Measurements from ENCODE around the gene ARHGAP45.

ARHGAP45 gene

DNA sequence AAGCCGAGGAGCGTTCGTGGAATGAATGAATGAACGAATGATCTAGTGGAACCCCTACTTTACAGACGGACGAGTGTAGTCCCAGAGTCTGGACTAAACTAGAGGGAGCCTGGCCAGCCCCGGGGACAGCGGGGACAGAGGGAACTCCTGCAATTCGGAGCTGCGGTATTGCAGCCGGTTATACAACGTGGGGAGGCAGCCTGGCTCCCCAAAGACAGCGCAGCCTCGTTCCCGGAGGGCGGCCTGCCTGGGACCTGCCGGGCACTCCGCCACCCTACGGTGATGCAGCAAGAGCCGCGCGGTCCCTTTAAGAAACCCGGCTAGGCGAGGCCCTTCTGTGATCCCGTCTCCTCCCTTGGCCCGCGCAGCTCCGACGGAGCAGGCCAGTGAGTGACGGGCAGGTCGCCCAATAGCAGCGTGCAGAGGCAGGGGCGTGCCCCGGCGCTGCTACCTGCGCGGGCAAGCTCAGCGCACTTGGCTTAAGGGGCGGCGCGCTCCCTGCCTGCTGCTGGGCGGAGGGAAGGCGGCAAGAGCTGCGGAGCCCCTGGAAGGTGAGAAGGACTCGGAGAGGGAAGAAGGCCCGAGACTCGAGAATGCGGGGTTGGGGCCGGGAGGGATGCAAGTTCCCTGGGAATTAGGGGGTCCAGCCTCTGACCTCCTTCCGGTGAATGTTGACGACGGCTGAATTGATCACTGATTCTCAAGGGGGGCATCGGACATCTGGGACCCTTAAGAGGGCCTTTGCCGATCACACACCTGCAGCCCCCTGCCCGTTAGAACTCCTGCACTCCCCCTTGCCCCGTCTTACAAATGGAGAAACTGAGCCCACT is 27.1 kb upstream of the ARHGAP45 start, which contains the start of gene ABCA7:
TSS of gene ABCA7 (plus strand) at position 462 of the 830 bp plus-strand sequence. CDS start 1,255 bp downstream, outside the sequence.
- DNase-seq (ENCODE audit: low read depth), result peak; percentile 97

DNA sequence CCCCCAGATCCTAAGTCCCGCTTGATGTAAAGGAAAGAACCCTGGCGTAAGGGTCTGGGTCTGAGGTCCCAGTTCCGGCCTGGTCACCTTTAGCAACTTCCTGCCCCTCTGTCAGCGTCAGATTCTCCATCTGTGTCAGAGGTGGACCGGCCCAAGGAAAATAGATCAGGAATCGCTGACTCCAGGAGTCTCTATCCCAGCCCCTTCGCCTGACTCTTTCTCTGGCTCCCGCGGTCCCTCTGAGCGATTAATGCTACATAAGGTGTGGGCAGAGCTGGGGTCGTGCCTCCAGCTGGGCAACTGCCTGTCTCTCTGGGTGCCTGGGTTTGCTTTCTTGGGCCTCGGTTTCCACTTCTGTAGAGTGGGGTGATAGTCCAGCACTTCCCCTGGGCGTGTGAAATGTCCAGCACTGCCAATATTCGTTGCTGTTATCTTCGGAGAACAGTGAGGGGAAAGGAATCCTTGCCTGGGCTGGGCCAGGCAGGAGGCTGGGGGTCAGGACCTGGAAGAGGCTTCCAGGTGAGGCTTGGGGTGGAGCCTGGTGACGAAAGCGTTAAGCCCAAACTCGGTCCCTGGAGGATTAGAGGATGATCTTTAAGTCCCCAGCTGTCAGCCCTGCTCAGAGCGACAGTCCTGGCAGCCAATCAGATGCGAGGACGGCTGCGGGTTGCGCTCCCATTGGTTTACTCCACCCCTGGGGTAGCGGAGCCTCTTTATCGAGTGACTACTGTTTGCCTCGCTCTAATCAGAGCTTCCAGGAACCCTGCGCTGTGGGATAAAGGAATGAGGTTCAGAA is 26.3 kb upstream of the ARHGAP45 start:
- DNase-seq (ENCODE audit: low read depth), result peak; percentile 97

DNA sequence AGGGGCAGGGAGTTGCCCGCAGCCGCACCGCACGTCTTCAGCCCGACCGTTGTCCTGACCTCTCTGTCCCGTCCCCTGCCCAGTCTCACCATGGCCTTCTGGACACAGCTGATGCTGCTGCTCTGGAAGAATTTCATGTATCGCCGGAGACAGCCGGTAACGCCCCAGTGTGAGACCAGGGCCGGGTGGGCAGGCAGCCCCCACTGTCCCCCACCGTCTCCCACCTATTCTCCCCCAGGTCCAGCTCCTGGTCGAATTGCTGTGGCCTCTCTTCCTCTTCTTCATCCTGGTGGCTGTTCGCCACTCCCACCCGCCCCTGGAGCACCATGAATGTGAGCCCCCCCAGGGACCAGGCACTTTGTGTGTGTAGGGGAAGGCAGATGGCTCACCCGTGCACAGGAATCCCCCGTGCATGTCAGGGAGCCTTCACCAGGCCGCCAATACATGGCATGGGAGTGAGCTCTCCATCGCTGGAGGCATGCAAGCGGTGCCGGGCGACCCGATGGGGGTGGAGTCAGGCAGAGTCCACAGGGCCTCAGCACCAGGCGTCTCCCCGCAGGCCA is 25.6 kb upstream of the ARHGAP45 start:
- DNase-seq (ENCODE audit: low read depth), result no peak

GRCh38 chr19:1041835-1042685 is 24.9 kb upstream of the ARHGAP45 start:
- DNase-seq (ENCODE audit: low read depth), result peak; percentile 36

DNA sequence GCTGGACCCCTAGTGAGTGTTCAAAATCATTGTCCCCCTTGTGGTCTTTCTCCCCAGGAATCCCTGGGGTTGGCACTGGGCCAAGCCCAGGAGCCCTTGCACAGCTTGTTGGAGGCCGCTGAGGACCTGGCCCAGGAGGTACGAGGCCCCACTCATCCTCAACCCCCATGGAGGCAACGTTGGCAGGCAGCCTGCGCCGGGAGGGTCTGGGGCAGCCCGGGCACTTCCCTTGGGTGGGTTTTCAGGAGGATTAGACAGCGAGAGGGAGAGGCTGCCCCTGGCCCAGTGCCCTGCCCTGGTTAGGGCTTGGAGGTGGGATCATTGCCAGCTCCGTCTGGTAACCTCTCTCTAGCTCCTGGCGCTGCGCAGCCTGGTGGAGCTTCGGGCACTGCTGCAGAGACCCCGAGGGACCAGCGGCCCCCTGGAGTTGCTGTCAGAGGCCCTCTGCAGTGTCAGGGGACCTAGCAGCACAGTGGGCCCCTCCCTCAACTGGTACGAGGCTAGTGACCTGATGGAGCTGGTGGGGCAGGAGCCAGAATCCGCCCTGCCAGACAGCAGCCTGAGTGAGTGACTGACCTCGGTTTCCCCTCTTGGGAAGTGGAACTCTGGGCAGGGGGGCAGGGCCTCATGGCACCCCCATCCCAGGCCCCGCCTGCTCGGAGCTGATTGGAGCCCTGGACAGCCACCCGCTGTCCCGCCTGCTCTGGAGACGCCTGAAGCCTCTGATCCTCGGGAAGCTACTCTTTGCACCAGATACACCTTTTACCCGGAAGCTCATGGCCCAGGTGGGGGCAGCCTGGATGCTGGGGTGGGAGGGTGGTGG is 24.1 kb upstream of the ARHGAP45 start:
- no peak for DNase-seq (ENCODE audit: low read depth)

GRCh38 chr19:1045247-1045603 is 21.7 kb upstream of the ARHGAP45 start:
- DNase-seq (ENCODE audit: low read depth), result no peak

DNA sequence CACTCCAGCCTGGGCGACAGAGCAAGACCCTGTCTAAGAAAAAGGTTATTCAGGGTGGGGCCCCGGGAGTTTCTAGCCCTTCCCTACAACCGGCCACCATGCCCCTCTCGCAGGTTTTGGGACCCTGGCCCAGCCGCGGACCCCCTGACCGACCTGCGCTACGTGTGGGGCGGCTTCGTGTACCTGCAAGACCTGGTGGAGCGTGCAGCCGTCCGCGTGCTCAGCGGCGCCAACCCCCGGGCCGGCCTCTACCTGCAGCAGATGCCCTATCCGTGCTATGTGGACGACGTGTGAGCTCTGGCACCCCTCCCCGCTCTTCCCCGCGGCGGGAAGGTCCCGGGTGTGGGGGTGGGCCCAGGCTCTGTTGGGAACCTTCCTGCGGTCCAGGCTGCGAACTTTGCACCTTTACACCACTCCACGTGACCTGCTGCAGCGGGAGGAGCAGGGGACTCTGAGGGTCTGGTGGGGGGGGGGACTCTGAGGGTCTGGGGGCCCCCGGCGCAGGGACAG is 20.8 kb upstream of the ARHGAP45 start:
- no peak for DNase-seq (ENCODE audit: low read depth)

DNA sequence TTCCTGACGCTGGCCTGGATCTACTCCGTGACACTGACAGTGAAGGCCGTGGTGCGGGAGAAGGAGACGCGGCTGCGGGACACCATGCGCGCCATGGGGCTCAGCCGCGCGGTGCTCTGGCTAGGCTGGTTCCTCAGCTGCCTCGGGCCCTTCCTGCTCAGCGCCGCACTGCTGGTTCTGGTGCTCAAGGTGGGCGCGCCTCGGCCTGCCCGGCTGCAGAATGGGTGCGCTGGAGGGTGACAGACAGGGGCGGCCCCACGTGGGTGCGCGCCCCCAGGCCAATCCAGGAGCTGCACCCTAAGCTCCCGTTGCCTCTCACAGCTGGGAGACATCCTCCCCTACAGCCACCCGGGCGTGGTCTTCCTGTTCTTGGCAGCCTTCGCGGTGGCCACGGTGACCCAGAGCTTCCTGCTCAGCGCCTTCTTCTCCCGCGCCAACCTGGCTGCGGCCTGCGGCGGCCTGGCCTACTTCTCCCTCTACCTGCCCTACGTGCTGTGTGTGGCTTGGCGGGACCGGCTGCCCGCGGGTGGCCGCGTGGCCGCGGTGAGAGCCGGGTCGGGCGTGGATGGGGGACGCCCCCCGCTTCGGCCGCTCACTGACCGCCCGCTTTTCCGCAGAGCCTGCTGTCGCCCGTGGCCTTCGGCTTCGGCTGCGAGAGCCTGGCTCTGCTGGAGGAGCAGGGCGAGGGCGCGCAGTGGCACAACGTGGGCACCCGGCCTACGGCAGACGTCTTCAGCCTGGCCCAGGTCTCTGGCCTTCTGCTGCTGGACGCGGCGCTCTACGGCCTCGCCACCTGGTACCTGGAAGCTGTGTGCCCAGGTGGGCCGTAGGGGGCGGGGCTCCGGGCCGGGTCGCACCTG is 19.9 kb upstream of the ARHGAP45 start:
- DNase-seq (ENCODE audit: low read depth), result no peak

GRCh38 chr19:1047696-1048147 is 19.2 kb upstream of the ARHGAP45 start:
- DNase-seq (ENCODE audit: low read depth), result no peak

DNA sequence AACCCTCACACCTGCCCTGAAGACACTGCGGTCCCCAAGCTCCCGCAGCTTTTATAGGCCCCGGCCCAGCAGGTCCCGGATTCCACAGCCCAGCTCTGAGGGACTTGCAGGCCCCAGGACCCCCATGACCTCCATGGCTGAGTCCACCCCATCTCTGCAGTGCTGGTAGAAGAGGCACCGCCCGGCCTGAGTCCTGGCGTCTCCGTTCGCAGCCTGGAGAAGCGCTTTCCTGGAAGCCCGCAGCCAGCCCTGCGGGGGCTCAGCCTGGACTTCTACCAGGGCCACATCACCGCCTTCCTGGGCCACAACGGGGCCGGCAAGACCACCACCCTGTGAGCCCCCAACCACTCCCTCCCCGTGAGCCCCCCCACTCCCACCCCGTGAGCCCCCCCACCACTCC is 17.9 kb upstream of the ARHGAP45 start:
- DNase-seq (ENCODE audit: low read depth), result no peak

GRCh38 chr19:1049800-1050199 is 17.2 kb upstream of the ARHGAP45 start:
- DNase-seq (ENCODE audit: low read depth), result no peak

- DNase-seq (ENCODE audit: low read depth), result no peak
These were observed 15.8 kb upstream of the ARHGAP45 start for GRCh38 chr19:1050989-1051788.

- DNase-seq (ENCODE audit: low read depth), result no peak
These were observed 15.2 kb upstream of the ARHGAP45 start for GRCh38 chr19:1051791-1052190.

DNA sequence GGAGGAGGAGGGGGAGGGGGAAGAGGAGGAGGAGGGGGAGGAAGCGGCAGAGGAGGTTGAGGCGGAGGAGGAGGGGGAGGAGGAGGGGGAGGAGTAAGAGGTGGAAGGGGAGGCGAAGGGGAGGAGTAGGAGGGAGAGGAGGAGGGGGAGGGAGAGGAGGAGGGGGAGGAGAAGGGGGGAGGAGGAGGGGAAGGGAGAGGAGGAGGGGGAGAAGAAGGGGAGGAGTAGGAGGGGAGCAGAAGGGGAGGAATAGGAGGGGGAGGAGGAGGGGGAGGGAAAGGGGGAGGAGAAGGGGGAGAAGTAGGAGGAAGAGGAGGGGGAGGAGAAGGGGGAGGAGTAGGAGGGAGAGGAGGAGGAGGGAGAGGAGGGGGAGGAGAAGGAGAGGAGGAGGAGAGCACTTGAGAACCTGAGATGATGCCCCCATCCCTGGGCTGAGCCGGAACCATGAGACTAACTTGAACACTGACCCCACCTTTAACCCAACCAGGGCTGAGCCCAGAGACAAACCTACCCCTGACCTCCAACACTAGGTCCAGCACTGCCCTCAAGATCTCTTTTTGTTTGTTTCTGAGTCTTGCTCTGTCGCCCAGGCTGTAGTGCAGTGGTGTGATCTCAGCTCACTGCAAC is 14.5 kb upstream of the ARHGAP45 start:
- DNase-seq (ENCODE audit: low read depth), result no peak

DNA sequence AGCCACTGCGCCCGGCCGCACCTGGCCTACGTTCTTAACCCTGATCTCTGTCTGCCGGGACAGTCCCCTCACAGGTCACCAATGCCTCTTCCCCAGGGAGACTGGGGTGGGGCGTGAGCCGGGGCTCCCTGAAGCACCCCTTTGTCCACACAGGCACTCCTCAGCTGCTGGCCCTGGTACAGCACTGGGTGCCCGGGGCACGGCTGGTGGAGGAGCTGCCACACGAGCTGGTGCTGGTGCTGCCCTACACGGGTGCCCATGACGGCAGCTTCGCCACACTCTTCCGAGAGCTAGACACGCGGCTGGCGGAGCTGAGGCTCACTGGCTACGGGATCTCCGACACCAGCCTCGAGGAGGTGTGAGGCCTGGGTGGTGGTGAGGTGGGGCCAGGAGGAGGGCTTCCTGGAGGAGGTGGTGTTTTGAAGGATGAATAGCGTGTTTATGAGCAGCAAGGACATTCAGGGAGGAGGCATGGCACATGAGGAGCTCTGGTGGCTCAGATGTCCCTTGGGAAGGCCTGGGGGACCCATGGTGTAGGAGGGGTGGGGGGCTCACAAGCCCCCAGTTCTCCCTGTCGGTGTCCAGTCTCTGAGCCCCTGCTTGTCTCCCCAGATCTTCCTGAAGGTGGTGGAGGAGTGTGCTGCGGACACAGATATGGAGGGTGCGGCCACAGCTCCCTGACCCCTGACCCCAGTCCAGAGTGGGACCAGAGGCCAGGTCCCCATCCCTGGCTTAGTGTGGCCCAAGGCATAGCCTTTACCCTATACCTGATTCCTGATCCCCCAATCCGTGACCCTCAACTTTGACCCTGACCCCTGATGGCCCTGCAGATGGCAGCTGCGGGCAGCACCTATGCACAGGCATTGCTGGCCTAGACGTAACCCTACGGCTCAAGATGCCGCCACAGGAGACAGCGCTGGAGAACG is 13.5 kb upstream of the ARHGAP45 start:
- DNase-seq (ENCODE audit: low read depth), result no peak

DNA sequence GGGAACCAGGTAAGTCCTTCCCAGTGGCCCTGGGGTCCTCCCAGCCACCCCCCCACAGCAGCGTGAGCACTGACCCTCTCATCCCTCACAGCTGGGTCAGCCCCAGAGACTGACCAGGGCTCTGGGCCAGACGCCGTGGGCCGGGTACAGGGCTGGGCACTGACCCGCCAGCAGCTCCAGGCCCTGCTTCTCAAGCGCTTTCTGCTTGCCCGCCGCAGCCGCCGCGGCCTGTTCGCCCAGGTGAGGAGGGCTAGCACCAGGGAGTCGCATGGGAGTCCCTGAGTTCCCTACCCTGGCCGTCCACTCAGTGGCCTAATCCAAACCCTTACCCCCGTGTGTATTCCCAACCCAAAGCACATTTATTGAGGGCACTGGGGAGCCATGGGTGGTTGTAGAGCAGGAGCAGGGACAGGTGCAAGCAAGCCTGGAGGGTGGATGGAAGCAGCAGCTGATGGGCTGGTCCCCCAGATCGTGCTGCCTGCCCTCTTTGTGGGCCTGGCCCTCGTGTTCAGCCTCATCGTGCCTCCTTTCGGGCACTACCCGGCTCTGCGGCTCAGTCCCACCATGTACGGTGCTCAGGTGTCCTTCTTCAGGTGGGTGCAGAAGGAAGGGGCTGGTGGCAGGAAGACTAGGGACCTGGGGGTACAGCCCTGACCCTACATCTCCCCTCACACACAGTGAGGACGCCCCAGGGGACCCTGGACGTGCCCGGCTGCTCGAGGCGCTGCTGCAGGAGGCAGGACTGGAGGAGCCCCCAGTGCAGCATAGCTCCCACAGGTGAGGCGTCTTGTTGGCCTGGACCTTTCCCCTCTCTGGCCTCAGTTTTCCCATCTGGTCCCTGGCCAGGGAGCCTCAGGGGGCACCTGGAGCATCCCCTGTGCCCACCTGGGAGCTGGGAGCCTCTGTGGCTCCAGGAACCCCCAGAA is 12.6 kb upstream of the ARHGAP45 start:
- DNase-seq (ENCODE audit: low read depth), result no peak
